GM23248 (cell line): ENCODE data around the gene GSTM1.

ENCODE experiments used
- EZH2 ChIP-seq: fragments of 200-600 bp; sonication (generic); IDR thresholded peaks from 2 replicates; pipeline ENCODE4 v1.6.1; 2018; ENCODE audit warnings: antibody characterized with exemption, mild to moderate bottlenecking; ENCODE audit not compliant: insufficient read depth, poor library complexity, severe bottlenecking
- EZH2phosphoT487 ChIP-seq: fragments of 200-600 bp; sonication (generic); IDR thresholded peaks from 2 replicates; pipeline ENCODE4 v1.6.1; 2018; ENCODE audit warnings: antibody characterized with exemption, moderate library complexity, mild to moderate bottlenecking, low read depth; ENCODE audit not compliant: insufficient read depth

- no peak for TF ChIP-seq EZH2
- TF ChIP-seq EZH2phosphoT487: no peak
These were observed 41.3 kb downstream of the GSTM1 start for GRCh38 chr1:109728870-109729269.
